Uterus (tissue), 2 donors: ENCODE results near the gene SVBP.
"Not testable (repeated sequence)": the region's sequence is repeated elsewhere in the genome, so short reads cannot be mapped to it uniquely, and the experiment has no call there.

ENCODE experiments used
- POLR2A ChIP-seq, 2 donors: fragments of 450-650 bp; IDR thresholded peaks; one replicate each; pipeline ENCODE4 v1.6.1; 2016; ENCODE audit warnings: antibody characterized with exemption in 2 of 2, mild to moderate bottlenecking in 1 of 2, moderate library complexity in 1 of 2
- TF ChIP-seq, protein P1 (sequence below), 4 experiments: fragments of 200-600 bp in 2 of 4; fragments of 450-650 bp in 2 of 4; sonication (generic) in 2 of 4; IDR thresholded peaks; one replicate each; pipeline ENCODE4 v1.5.1; 2016 to 2019; ENCODE audit warnings: antibody characterized with exemption in 4 of 4, mild to moderate bottlenecking in 2 of 4, moderate library complexity in 1 of 4

DNA sequence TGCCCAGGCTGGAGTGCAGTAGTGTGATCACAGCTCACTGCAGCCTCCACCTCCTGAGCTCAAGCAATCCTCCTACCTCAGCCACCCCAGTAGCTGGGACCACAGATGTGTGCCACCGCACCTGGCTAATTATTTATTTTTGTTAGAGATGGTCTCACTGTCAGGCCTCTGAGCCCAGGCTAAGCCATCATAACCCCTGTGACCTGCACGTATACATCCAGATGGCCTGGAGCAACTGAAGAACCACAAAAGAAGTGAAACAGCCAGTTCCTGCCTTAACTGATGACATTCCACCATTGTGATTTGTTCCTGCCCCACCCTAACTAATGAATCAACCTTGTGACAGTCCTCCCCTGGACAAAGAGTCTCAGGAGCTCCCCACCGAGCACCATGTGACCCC is 39.4 kb upstream of the SVBP start:
- TF ChIP-seq, protein P1, sequence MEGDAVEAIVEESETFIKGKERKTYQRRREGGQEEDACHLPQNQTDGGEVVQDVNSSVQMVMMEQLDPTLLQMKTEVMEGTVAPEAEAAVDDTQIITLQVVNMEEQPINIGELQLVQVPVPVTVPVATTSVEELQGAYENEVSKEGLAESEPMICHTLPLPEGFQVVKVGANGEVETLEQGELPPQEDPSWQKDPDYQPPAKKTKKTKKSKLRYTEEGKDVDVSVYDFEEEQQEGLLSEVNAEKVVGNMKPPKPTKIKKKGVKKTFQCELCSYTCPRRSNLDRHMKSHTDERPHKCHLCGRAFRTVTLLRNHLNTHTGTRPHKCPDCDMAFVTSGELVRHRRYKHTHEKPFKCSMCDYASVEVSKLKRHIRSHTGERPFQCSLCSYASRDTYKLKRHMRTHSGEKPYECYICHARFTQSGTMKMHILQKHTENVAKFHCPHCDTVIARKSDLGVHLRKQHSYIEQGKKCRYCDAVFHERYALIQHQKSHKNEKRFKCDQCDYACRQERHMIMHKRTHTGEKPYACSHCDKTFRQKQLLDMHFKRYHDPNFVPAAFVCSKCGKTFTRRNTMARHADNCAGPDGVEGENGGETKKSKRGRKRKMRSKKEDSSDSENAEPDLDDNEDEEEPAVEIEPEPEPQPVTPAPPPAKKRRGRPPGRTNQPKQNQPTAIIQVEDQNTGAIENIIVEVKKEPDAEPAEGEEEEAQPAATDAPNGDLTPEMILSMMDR (IDR thresholded peaks at IDR 0.05), result not testable (repeated sequence)
- not testable (repeated sequence) for TF ChIP-seq POLR2A (IDR thresholded peaks at IDR 0.05)
